Glomerular endothelial cell (primary cell): ENCODE measurements around the gene STXBP5L. TPM values are rescaled to one million over a fixed set of nuclear protein-coding genes. Genes with fewer than 3 reads are reported as not detected.
"Not testable (repeated sequence)": the region's sequence is repeated elsewhere in the genome, so short reads cannot be mapped to it uniquely, and the experiment has no call there.

Experiments used
- DNase-seq: peaks from one replicate; pipeline ENCODE4 v3.0.0-alpha.2; 2011; ENCODE audit warnings: low read depth, low spot score; ENCODE audit errors: extremely low read depth
- total RNA-seq: library from RNA; depleted of rRNA; stranded (reverse); fragments of >200 nt; gene quantifications from 2 replicates; pipeline ENCODE4 v1.2.3, GENCODE V29; 2015

STXBP5L gene
- total RNA-seq, 1 donor from 2014 or later: not detected

GRCh38 chr3:120988994-120989393 is 81.0 kb downstream of the STXBP5L start:
- DNase-seq: no peak

GRCh38 chr3:121018917-121019321 is 110.9 kb downstream of the STXBP5L start:
- DNase-seq: no peak

GRCh38 chr3:121063628-121064027 is 155.6 kb downstream of the STXBP5L start:
- DNase-seq: no peak

GRCh38 chr3:121064121-121064520 is 156.1 kb downstream of the STXBP5L start:
- DNase-seq: no peak

GRCh38 chr3:121072133-121072532 is 164.1 kb downstream of the STXBP5L start:
- no peak for DNase-seq

- DNase-seq: no peak
Measured at GRCh38 chr3:121073011-121073410, 165.0 kb downstream of the STXBP5L start.

- no peak for DNase-seq
Measured at GRCh38 chr3:121075191-121075590, 167.2 kb downstream of the STXBP5L start.

- not testable (repeated sequence) for DNase-seq
Measured at GRCh38 chr3:121078378-121079101, 170.5 kb downstream of the STXBP5L start.

GRCh38 chr3:121096953-121097352 is 188.9 kb downstream of the STXBP5L start:
- DNase-seq: no peak

GRCh38 chr3:121111086-121111485 is 203.1 kb downstream of the STXBP5L start:
- not testable (repeated sequence) for DNase-seq

- no peak for DNase-seq
Measured at GRCh38 chr3:121111914-121112612, 204.1 kb downstream of the STXBP5L start.

- no peak for DNase-seq
Measured at GRCh38 chr3:121126033-121126706, 218.2 kb downstream of the STXBP5L start.

GRCh38 chr3:121126707-121127035 is 218.7 kb downstream of the STXBP5L start:
- DNase-seq: no peak

- no peak for DNase-seq
Measured at GRCh38 chr3:121152573-121152972, 244.6 kb downstream of the STXBP5L start.

- DNase-seq: no peak
Measured at GRCh38 chr3:121153851-121154250, 245.8 kb downstream of the STXBP5L start.

- no peak for DNase-seq
Measured at GRCh38 chr3:121155028-121155427, 247.0 kb downstream of the STXBP5L start.

GRCh38 chr3:121165397-121165837 is 257.4 kb downstream of the STXBP5L start:
- no peak for DNase-seq

- no peak for DNase-seq
Measured at GRCh38 chr3:121167374-121168139, 259.6 kb downstream of the STXBP5L start.

- DNase-seq: no peak
Measured at GRCh38 chr3:121175083-121175482, 267.1 kb downstream of the STXBP5L start.

GRCh38 chr3:121190626-121191025 is 282.6 kb downstream of the STXBP5L start:
- DNase-seq: not testable (repeated sequence)

GRCh38 chr3:121202573-121202972 is 294.6 kb downstream of the STXBP5L start:
- no peak for DNase-seq
